K562 (cell line): ENCODE results near the gene UBALD2. TPM values are rescaled to one million over a fixed set of nuclear protein-coding genes. Genes with fewer than 3 reads are reported as not detected.

ENCODE experiments used
- ADNP ChIP-seq: fragments of 200-800 bp; sonication (Bioruptor generic); IDR thresholded peaks from 2 replicates; pipeline ENCODE4 v1.6.1; 2016; ENCODE audit warnings: missing genetic modification characterization, missing compliant biosample characterization
- BRD9 ChIP-seq: fragments of 450-650 bp; IDR thresholded peaks from 2 replicates; pipeline ENCODE4 v1.6.1; 2018; ENCODE audit warnings: low read depth; ENCODE audit not compliant: partially characterized antibody
- CEBPG ChIP-seq, 3 experiments: fragments of 200-800 bp in 1 of 3; sonication (Bioruptor generic) in 1 of 3; sonication (generic) in 1 of 3; formaldehyde crosslinking in 1 of 3; IDR thresholded peaks in 2 of 3; conservative IDR thresholded peaks in 1 of 3; 2 replicates each; pipeline versions ENCODE4 v1.6.1 to v1.8.0; 2016 to 2022; ENCODE audit warnings: missing compliant biosample characterization in 2 of 3, missing genetic modification characterization in 2 of 3, mild to moderate bottlenecking in 1 of 3, missing genetic modification reagents in 1 of 3
- GATA2 ChIP-seq: sonication (generic); formaldehyde crosslinking; IDR thresholded peaks from 2 replicates; pipeline ENCODE4 v1.4.0; 2020; ENCODE audit warnings: mild to moderate bottlenecking, missing genetic modification reagents
- MAFF ChIP-seq: IDR thresholded peaks from 2 replicates; pipeline ENCODE4 v1.6.1; 2012; ENCODE audit warnings: low read length, improper control_type of control experiment
- MTA2 ChIP-seq: fragments of 450-650 bp; IDR thresholded peaks from 2 replicates; pipeline ENCODE4 v1.6.1; 2016; ENCODE audit warnings: low read depth
- NBN ChIP-seq: fragments of 450-650 bp; IDR thresholded peaks from 2 replicates; pipeline ENCODE4 v1.6.1; 2016; ENCODE audit warnings: low read depth, mild to moderate bottlenecking
- NR2F6 ChIP-seq: fragments of 450-650 bp; formaldehyde crosslinking; IDR thresholded peaks from 2 replicates; pipeline ENCODE4 v1.4.0; 2020; ENCODE audit warnings: mild to moderate bottlenecking
- SMARCE1 ChIP-seq: fragments of 450-650 bp; IDR thresholded peaks from 2 replicates; pipeline ENCODE4 v1.7.1; 2016; ENCODE audit warnings: mild to moderate bottlenecking
- SREBF2 ChIP-seq: sonication (generic); formaldehyde crosslinking; IDR thresholded peaks from 2 replicates; pipeline ENCODE4 v1.4.0; 2020; ENCODE audit warnings: mild to moderate bottlenecking, missing genetic modification reagents
- TGIF2 ChIP-seq: sonication (generic); formaldehyde crosslinking; IDR thresholded peaks from 2 replicates; pipeline ENCODE4 v1.8.1; 2022; ENCODE audit warnings: mild to moderate bottlenecking, missing genetic modification reagents, moderate library complexity
- U2AF1 ChIP-seq: fragments of 200-400 bp; formaldehyde crosslinking; optimal IDR thresholded peaks from 2 replicates; pipeline ENCODE3; 2017; ENCODE audit warnings: mild to moderate bottlenecking, low read depth, low read length, moderate library complexity
- ZKSCAN1 ChIP-seq: fragments of 150-350 bp; IDR thresholded peaks from 2 replicates; pipeline ENCODE4 v1.6.1; 2016; ENCODE audit warnings: low read depth, low read length
- ZNF143 ChIP-seq: sonication (generic); formaldehyde crosslinking; IDR thresholded peaks from 2 replicates; pipeline ENCODE4 v1.9.0; 2022; ENCODE audit warnings: mild to moderate bottlenecking, missing genetic modification reagents
- ZNF253 ChIP-seq: fragments of 250-450 bp; sonication (Bioruptor Pico); conservative IDR thresholded peaks from 2 replicates; pipeline ENCODE4 v1.6.1; 2021; ENCODE audit warnings: mild to moderate bottlenecking
- ZNF282 ChIP-seq: sonication (generic); formaldehyde crosslinking; IDR thresholded peaks from 2 replicates; pipeline ENCODE4 v1.8.1; 2023; ENCODE audit warnings: missing genetic modification reagents
- ZNF445 ChIP-seq: fragments of 250-450 bp; sonication (Bioruptor Pico); IDR thresholded peaks from 2 replicates; pipeline ENCODE4 v1.4.0; 2020; ENCODE audit warnings: low read depth, mild to moderate bottlenecking, moderate library complexity
- ZNF57 ChIP-seq: fragments of 450-650 bp; formaldehyde crosslinking; IDR thresholded peaks from 2 replicates; pipeline ENCODE4 v1.4.0; 2020; ENCODE audit warnings: mild to moderate bottlenecking, moderate library complexity
- polyA plus RNA-seq, 8 experiments: library from polyadenylated mRNA; depleted of rRNA in 4 of 8; stranded (reverse) in 5 of 8; unstranded in 3 of 8; fragments of >200 nt; fragmentation: Nextera tagmentation in 2 of 8; fragmentation: Illumina TruSeq in 1 of 8; extraction: Ambion mirVana in 2 of 8; extraction: Trizol in 1 of 8; gene quantifications; 2 replicates each; pipeline versions ENCODE4 v1.2.1 to v1.2.3, GENCODE V29; 2011 to 2014; ENCODE audit warnings: inconsistent platforms in 1 of 8, missing spikeins in 1 of 8
- total RNA-seq, 7 experiments: library from RNA; depleted of rRNA in 6 of 7; stranded (reverse); fragments of >200 nt in 6 of 7; fragmentation: Illumina TruSeq in 2 of 7; extraction: Trizol in 2 of 7; gene quantifications; 2 replicates each; pipeline versions ENCODE4 v1.2.1 to v1.2.3, GENCODE V29; 2011 to 2021; ENCODE audit warnings: low replicate concordance in 1 of 7
- TF ChIP-seq, protein P1 (sequence below): IDR thresholded peaks from 2 replicates; pipeline ENCODE4 v1.6.1; 2011; ENCODE audit not compliant: insufficient read length; ENCODE audit errors: extremely low read depth
- TF ChIP-seq, protein P2 (sequence below): sonication (generic); formaldehyde crosslinking; IDR thresholded peaks from 2 replicates; pipeline ENCODE4 v1.8.1; 2023; ENCODE audit warnings: mild to moderate bottlenecking, missing genetic modification reagents
- TF ChIP-seq, protein P3 (sequence below): sonication (generic); formaldehyde crosslinking; IDR thresholded peaks from 2 replicates; pipeline ENCODE4 v1.8.0; 2022; ENCODE audit warnings: mild to moderate bottlenecking, missing genetic modification reagents, borderline replicate concordance
- TF ChIP-seq, protein P4 (sequence below): sonication (generic); formaldehyde crosslinking; IDR thresholded peaks from 2 replicates; pipeline ENCODE4 v1.8.0; 2022; ENCODE audit warnings: missing genetic modification reagents, mild to moderate bottlenecking, moderate library complexity, borderline replicate concordance

The UBALD2 gene
- total and polyA plus RNA-seq, 9 of the 15 experiments (the other 6 are each of a cell fraction or from before 2014, with no cell fraction given): 2.3 to 94.1 (median 25.3) TPM

DNA sequence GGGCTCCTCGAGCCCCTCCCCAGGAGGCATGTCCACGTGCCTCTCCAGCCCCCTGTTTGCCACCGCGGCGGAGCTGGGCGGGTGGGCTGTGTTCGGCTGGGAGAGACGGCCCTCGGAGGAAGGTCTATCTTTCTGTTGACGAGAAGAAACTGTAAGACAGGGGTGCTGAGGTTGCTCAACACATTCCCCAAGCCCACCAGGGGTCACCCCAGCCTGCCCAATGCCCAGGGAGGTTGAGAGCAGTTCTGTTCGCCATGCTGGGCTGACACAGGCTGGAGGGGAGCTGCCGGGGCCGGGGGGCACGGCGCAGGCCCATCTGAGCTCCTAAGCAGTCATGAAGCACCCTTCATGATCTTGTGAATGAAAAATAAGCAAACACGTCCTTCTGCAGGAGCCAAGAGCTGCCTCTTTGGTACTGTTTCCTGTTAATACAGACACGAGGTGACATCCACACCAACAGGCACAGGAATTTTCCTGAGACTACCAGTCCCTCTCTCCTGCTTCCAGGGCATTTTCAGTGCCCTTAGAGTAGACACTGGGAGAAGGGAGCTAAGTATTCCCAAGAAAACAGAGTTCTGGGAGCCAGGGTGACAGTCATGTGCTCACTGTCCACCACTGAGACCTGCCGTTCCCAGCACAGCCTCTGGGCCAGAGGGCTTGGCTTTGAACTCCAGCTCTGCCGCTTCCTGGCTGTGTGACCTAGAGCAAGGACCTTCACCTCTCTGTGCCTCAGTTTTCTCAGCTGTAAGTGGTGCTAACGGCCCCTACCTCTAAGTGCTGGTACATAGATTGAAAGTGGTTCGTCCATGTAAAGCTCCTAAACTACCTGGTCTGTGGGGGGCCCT, 9.2 kb downstream of the UBALD2 start (continued):
- TF ChIP-seq, protein P1, sequence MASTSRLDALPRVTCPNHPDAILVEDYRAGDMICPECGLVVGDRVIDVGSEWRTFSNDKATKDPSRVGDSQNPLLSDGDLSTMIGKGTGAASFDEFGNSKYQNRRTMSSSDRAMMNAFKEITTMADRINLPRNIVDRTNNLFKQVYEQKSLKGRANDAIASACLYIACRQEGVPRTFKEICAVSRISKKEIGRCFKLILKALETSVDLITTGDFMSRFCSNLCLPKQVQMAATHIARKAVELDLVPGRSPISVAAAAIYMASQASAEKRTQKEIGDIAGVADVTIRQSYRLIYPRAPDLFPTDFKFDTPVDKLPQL: no peak
- TF ChIP-seq, protein P2, sequence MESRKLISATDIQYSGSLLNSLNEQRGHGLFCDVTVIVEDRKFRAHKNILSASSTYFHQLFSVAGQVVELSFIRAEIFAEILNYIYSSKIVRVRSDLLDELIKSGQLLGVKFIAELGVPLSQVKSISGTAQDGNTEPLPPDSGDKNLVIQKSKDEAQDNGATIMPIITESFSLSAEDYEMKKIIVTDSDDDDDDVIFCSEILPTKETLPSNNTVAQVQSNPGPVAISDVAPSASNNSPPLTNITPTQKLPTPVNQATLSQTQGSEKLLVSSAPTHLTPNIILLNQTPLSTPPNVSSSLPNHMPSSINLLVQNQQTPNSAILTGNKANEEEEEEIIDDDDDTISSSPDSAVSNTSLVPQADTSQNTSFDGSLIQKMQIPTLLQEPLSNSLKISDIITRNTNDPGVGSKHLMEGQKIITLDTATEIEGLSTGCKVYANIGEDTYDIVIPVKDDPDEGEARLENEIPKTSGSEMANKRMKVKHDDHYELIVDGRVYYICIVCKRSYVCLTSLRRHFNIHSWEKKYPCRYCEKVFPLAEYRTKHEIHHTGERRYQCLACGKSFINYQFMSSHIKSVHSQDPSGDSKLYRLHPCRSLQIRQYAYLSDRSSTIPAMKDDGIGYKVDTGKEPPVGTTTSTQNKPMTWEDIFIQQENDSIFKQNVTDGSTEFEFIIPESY (CRISPR knock-in tag): 0 out of 2 replicates have a peak, but pooled peaks have one; percentile 33
- TF ChIP-seq BRD9 (peak; percentile 96), ZKSCAN1 (no peak), CEBPG (CRISPR knock-in tag; IDR thresholded peaks at IDR 0.05) (peak; percentile 37; the same call in 1 of the 2 replicates), CEBPG (tag; conservative IDR thresholded peaks at IDR 0.05 in 1 of 2, IDR thresholded peaks at IDR 0.05 in 1 of 2) (no peak), TGIF2 (peak; percentile 49; the same call in 1 of the 2 replicates), ZNF445 (CRISPR knock-in tag) (no peak), GATA2 (CRISPR knock-in tag) (no peak), NR2F6 (no peak), MTA2 (no peak), MAFF (no peak), ZNF57 (CRISPR knock-in tag) (no peak), U2AF1 (no peak), SMARCE1 (no peak), ADNP (no peak), NBN (no peak), SREBF2 (CRISPR knock-in tag) (no peak), ZNF282 (CRISPR knock-in tag) (0 out of 2 replicates have a peak, but pooled peaks have one; percentile 5), ZNF253 (CRISPR knock-in tag) (no peak), ZNF143 (CRISPR knock-in tag) (no peak)
- TF ChIP-seq, protein P3, sequence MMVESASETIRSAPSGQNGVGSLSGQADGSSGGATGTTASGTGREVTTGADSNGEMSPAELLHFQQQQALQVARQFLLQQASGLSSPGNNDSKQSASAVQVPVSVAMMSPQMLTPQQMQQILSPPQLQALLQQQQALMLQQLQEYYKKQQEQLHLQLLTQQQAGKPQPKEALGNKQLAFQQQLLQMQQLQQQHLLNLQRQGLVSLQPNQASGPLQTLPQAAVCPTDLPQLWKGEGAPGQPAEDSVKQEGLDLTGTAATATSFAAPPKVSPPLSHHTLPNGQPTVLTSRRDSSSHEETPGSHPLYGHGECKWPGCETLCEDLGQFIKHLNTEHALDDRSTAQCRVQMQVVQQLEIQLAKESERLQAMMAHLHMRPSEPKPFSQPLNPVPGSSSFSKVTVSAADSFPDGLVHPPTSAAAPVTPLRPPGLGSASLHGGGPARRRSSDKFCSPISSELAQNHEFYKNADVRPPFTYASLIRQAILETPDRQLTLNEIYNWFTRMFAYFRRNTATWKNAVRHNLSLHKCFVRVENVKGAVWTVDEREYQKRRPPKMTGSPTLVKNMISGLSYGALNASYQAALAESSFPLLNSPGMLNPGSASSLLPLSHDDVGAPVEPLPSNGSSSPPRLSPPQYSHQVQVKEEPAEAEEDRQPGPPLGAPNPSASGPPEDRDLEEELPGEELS (CRISPR knock-in tag): no peak
- TF ChIP-seq, protein P4, sequence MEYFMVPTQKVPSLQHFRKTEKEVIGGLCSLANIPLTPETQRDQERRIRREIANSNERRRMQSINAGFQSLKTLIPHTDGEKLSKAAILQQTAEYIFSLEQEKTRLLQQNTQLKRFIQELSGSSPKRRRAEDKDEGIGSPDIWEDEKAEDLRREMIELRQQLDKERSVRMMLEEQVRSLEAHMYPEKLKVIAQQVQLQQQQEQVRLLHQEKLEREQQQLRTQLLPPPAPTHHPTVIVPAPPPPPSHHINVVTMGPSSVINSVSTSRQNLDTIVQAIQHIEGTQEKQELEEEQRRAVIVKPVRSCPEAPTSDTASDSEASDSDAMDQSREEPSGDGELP: peak; percentile 29; the same call in 1 of the 2 replicates
